Osteoblast (primary cell): Measurements from ENCODE around the gene DNALI1. TPM values are rescaled to one million over a fixed set of nuclear protein-coding genes. Genes with fewer than 3 reads are reported as not detected.

ENCODE experiments used
- DNase-seq: peaks from one replicate; pipeline ENCODE4 v3.0.0; 2011; ENCODE audit warnings: low spot score, mixed read lengths; ENCODE audit not compliant: insufficient read length; ENCODE audit errors: missing footprints
- H2AFZ ChIP-seq: 2 replicates; pipeline ENCODE4 v1.6.0; 2011; ENCODE audit warnings: mild to moderate bottlenecking, low read length
- H3K27ac ChIP-seq: 2 replicates; pipeline ENCODE4 v1.5.1; 2011; ENCODE audit warnings: mild to moderate bottlenecking, low read depth, low read length, moderate library complexity
- H3K27me3 ChIP-seq: 2 replicates; pipeline ENCODE4 v1.6.0; 2012; ENCODE audit warnings: mild to moderate bottlenecking, control low read depth, inconsistent platforms, low read length, moderate library complexity; ENCODE audit not compliant: insufficient read depth
- H3K36me3 ChIP-seq: 2 replicates; pipeline ENCODE4 v1.5.1; 2011; ENCODE audit warnings: mild to moderate bottlenecking, low read length, control low read depth, moderate library complexity; ENCODE audit not compliant: insufficient read depth
- H3K4me1 ChIP-seq: 2 replicates; pipeline ENCODE4 v1.5.1; 2011; ENCODE audit warnings: mild to moderate bottlenecking, low read length, control low read depth, moderate library complexity; ENCODE audit not compliant: insufficient read depth
- H3K4me2 ChIP-seq: 2 replicates; pipeline ENCODE4 v1.6.0; 2011; ENCODE audit warnings: mild to moderate bottlenecking, low read length; ENCODE audit not compliant: insufficient read depth
- H3K4me3 ChIP-seq: fragments of 200-600 bp; sonication (generic); 3 replicates; pipeline ENCODE4 v1.5.1; 2012; ENCODE audit warnings: mild to moderate bottlenecking, low read length, inconsistent platforms; ENCODE audit not compliant: insufficient read depth
- H3K79me2 ChIP-seq: 2 replicates; pipeline ENCODE4 v1.6.0; 2012; ENCODE audit warnings: mild to moderate bottlenecking, low read length, control low read depth, inconsistent platforms; ENCODE audit not compliant: insufficient read depth
- H3K9me3 ChIP-seq: 2 replicates; pipeline ENCODE4 v1.5.1; 2011; ENCODE audit warnings: low read depth, low read length, control low read depth
- H4K20me1 ChIP-seq: 2 replicates; pipeline ENCODE4 v1.6.0; 2012; ENCODE audit warnings: mild to moderate bottlenecking, low read length, control low read depth; ENCODE audit not compliant: insufficient read depth
- CTCF ChIP-seq: IDR thresholded peaks from 2 replicates; pipeline ENCODE4 v1.5.1; 2011; ENCODE audit warnings: mild to moderate bottlenecking, low read depth, low read length, moderate library complexity; ENCODE audit errors: extremely low read depth
- total RNA-seq: library from RNA; depleted of rRNA; stranded (reverse); fragments of >200 nt; gene quantifications from 2 replicates; pipeline ENCODE4 v1.2.3, GENCODE V29; 2012

Gene DNALI1
- total RNA-seq, 1 donor = 7.2 TPM

- H3K27me3 ChIP-seq = no peaks in the 10 kb centered on the region
- no peak for TF ChIP-seq CTCF
- H3K4me1 ChIP-seq = peaks cover 36% of the 10 kb centered on the region
- H3K36me3 ChIP-seq = peaks cover 5% of the 10 kb centered on the region
- H3K4me2 ChIP-seq = peak overlapping the region; percentile 89
- no peaks in the 10 kb centered on the region for H3K9me3 ChIP-seq
- H3K4me3 ChIP-seq = peak overlapping the region; percentile 99
- H4K20me1 ChIP-seq = peaks cover 18% of the 10 kb centered on the region
- peaks cover 49% of the 10 kb centered on the region for H3K79me2 ChIP-seq
- DNase-seq = no peak
- H2AFZ ChIP-seq = peak overlapping the region; percentile 85
- peak overlapping the region; percentile 92 for H3K27ac ChIP-seq
These were observed 3.2 kb upstream of the DNALI1 start for GRCh38 chr1:37553598-37553926.

- Histone ChIP-seq H3K4me1 (peaks cover 34% of the 10 kb centered on the region), H3K4me2 (peak within 1 kb of the TSS; percentile 89), H3K4me3 (peak within 1 kb of the TSS; percentile 99), H3K36me3 (no peaks in the 10 kb centered on the region), H3K9me3 (no peaks in the 10 kb centered on the region), H4K20me1 (peaks cover 17% of the 10 kb centered on the region), H3K79me2 (peaks cover 45% of the 10 kb centered on the region), H2AFZ (peak within 1 kb of the TSS; percentile 85), H3K27me3 (no peaks in the 10 kb centered on the region), H3K27ac (peak within 1 kb of the TSS; percentile 92)
- TF ChIP-seq CTCF = no peak
- DNase-seq = peak; percentile 97
These were observed 2.6 kb upstream of the DNALI1 start, which contains the start of gene SNIP1 for GRCh38 chr1:37553927-37554808. Gene SNIP1 (minus strand): TSS chr1:37554293. CDS start chr1:37554229, 64 bp downstream.

- Histone ChIP-seq H3K4me2 (peak overlapping the region; percentile 81), H3K4me1 (peaks cover 23% of the 10 kb centered on the region), H3K27me3 (no peaks in the 10 kb centered on the region), H4K20me1 (peaks cover 12% of the 10 kb centered on the region), H3K9me3 (no peaks in the 10 kb centered on the region), H3K4me3 (peak overlapping the region; percentile 69), H2AFZ (peak overlapping the region; percentile 94), H3K27ac (peak overlapping the region; percentile 69), H3K36me3 (no peaks in the 10 kb centered on the region), H3K79me2 (peaks cover 17% of the 10 kb centered on the region)
- no peak for TF ChIP-seq CTCF
- DNase-seq = no peak
These were observed 662 bp downstream of the DNALI1 start for GRCh38 chr1:37557402-37557801.

GRCh38 chr1:37558411-37558810 lies 1.7 kb downstream of the DNALI1 start:
- Histone ChIP-seq H4K20me1 (peaks cover 4% of the 10 kb centered on the region), H3K79me2 (peaks cover 7% of the 10 kb centered on the region), H3K4me3 (no peak overlapping the region), H3K4me1 (peaks cover 13% of the 10 kb centered on the region), H3K4me2 (no peak overlapping the region), H3K9me3 (no peaks in the 10 kb centered on the region), H3K36me3 (no peaks in the 10 kb centered on the region), H2AFZ (no peak overlapping the region), H3K27me3 (no peaks in the 10 kb centered on the region), H3K27ac (no peak overlapping the region)
- peak; percentile 29 for DNase-seq
- no peak for TF ChIP-seq CTCF
